A204.1 (cell line): ENCODE results near the gene CNOT3.
A peak's percentile ranks its signal among the peaks of the same experiment; 100 is the strongest.
"Not testable (repeated sequence)": the region's sequence is repeated elsewhere in the genome, so short reads cannot be mapped to it uniquely, and the experiment has no call there.

Experiments used
- FAIRE-seq: peaks from 2 replicates; lab custom pipeline; 2012; peaks lifted over from hg19 to GRCh38; lab: Jason Lieb, UNC

The CNOT3 gene

DNA sequence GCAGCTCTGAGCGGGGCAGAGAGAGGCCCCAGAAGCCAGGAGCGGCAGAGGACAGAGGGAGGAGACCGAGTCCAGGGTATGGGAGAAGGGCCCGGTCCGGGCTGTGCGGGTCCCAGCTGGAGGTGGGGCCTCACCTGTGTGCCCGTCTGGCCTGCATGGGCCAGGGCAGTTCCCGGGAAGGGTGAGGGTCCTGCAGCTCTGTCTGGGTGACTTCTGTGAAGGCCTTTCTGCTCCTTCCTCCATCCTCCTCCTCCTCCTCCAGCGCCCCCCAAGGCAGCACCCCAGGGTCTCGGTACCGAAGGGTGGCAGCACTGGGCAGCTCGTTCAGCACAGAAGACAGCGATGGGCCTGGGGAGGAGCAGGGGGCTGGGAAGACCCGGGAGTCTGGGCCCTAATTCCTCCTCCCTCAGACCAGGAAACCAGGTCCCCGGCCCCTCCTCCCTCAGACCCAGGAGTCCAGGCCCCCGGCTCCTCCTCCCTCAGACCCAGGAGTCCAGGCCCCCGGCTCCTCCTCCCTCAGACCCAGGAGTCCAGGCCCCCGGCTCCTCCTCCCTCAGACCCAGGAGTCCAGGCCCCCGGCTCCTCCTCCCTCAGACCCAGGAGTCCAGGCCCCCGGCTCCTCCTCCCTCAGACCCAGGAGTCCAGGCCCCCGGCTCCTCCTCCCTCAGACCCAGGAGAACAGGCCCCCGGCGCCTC is 34.3 kb downstream of the CNOT3 start:
- not testable (repeated sequence) for FAIRE-seq

GRCh38 chr19:54172471-54173358 is 35.2 kb downstream of the CNOT3 start, which contains the start of gene TMC4:
TMC4 (minus strand) TSS chr19:54173160; CDS start chr19:54173117, 43 bp downstream.
- no peak for FAIRE-seq

DNA sequence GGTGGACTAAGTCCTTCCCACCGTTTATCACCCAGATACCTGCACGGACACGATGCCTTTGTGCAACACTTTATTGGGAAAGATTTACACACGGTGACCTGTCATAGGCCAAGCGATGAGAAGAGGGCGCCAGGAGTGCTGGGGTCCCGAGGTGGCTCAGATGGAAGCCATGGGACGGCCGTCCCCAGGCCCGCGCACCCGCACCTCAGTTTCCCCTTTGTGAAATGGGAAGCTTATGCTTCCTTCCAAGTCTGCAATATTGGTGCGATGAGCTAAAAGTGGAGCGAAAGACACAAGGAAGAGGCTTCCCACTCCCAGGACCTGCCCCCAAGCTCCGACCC is 35.8 kb downstream of the CNOT3 start:
- FAIRE-seq, result no peak

DNA sequence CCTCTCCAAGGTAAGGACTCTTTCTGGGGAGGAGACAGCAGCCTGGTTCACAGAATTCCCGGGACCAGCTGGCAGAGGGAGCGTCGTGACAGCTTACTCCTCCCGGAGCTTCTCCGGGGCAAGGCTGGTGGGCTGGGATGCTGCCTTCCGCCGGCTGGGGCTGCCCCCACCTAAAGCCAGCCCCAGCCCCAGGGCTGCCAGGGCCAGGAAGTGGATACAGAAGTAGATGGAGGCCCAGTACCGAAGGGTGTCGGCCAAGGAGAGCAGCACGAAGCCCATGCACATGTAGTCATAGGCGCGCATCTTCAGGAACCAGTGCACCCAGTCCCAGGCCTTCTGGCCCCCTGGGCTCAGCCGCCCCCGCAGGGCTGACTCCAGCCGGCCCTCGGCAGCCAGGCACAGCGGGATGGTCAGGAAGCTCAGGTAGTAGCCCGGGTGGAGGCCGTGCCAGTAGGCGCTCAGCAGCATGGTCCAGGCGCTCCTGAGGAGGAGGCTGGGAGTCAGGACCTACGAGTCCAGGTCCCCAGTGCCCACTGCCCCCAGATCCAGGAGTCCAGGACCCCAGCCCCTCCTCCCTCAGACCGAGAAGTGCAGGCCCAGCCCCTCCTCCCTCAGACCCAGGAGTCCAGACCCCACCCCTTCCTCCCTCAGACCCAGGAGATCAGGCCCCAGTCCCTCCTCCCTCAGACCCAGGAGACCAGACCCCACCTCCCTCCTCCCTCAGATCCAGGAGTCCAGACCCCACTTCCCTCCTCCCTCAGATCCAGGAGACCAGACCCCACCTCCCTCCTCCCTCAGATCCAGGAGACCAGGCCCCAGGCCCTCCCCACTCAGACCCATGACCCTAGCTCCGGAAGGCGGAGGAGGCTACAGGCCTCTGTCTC is 36.6 kb downstream of the CNOT3 start:
- no peak for FAIRE-seq

DNA sequence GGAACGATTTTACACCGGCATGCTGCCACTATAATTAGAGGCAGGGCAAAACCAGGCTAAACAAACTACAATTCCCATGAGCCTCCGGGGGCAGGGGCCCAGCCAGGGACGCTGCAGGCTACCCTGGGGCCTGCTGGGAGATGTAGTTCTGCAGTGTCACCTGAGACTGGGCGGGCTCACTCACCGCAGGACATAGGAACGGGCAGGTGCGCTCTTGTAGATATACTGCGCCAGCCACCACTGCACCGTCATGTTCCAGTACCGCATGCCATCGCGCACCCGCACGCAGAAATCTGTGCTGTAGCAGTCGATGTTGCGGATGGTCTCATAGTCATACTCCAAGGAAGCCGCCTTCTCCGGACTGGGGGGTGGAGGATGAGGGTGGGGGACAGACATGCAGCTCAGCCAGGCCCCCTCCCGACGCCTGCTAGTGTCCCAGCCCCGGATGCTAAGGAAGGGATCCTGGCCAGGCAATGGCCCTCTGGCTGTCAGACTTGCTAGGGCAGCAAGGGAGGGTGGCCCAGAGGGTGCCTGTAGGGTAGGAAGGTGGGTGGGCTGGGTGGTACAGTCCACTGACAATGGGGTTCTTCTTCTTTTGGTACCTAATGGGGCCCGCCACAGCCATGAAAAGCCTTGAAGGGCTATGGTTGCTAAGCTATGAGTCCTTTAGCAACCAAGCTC is 41.2 kb downstream of the CNOT3 start:
- no peak for FAIRE-seq

- no peak for FAIRE-seq
Measured at GRCh38 chr19:54179262-54179852, 41.8 kb downstream of the CNOT3 start.

GRCh38 chr19:54179921-54180461 is 42.4 kb downstream of the CNOT3 start:
- FAIRE-seq, result peak; percentile 92

DNA sequence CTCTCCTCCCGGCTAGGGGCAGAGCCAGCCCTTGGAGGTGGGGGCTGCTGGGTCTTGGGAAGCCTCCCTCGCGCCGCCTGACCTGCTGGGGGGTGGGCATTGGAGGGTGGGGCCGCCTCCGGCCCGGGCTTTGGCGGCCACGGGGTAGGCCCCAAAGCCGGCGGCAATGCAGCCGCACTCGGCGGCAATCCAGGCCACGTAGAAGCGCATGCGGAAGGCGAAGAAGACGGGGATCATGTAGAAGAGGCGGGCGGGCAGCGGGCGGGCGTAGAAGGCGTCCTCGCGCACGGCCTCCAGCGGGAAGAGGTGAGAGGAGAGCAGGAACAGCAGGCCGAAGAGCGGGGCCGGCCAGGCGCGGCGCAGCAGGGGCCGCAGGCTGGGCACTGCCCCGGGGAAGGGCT is 43.1 kb downstream of the CNOT3 start:
- no peak for FAIRE-seq

GRCh38 chr19:54181894-54182293 is 44.3 kb downstream of the CNOT3 start:
- FAIRE-seq, result not testable (repeated sequence)

DNA sequence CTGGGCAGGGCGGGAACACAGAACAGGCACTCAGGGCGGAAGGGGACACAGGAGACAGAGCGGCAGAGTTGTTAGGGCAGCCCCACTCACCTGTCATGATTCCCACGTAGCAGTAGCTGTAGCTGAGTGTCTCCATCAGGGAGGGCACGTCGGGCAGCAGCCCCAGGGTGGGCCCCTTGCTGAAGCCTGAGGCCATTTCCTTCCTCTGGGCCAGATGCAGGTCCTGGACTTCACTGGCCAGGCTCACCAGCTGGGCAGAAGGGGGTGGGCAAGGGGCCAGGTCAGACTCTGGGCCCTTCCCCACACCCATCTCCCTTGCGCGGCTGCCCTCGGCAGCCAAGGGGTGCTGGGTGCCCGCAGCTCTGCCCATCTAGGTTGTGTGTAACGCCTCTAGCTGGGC is 45.9 kb downstream of the CNOT3 start:
- FAIRE-seq, result no peak

DNA sequence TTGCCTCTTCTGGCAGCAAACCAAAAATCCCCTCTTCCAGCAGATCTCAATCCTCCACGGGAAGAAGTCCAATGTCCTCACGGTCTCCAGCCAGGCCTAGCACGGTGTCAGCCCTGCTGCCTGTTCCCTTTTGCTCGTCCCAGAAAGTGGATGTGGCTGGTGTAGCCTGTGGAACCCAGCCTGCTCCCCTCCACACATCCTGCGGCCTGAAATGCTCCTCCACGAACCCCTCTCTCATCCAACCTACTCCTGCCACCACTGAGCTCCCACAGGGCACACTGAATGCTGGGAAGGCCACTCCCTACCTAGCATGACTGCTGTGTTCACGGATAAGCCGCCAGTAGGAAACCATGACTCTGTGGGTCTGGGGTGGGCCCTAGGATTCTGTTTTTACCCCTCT is 48.8 kb downstream of the CNOT3 start:
- FAIRE-seq, result no peak

- FAIRE-seq, result no peak
Measured at GRCh38 chr19:54186934-54187381, 49.4 kb downstream of the CNOT3 start.

- no peak for FAIRE-seq
Measured at GRCh38 chr19:54188215-54188871, 50.8 kb downstream of the CNOT3 start.

GRCh38 chr19:54189145-54189734 is 51.7 kb downstream of the CNOT3 start, which contains the start of gene MBOAT7:
MBOAT7 (minus strand) TSS chr19:54189580; CDS start chr19:54188508, 1,072 bp downstream.
- no peak for FAIRE-seq

DNA sequence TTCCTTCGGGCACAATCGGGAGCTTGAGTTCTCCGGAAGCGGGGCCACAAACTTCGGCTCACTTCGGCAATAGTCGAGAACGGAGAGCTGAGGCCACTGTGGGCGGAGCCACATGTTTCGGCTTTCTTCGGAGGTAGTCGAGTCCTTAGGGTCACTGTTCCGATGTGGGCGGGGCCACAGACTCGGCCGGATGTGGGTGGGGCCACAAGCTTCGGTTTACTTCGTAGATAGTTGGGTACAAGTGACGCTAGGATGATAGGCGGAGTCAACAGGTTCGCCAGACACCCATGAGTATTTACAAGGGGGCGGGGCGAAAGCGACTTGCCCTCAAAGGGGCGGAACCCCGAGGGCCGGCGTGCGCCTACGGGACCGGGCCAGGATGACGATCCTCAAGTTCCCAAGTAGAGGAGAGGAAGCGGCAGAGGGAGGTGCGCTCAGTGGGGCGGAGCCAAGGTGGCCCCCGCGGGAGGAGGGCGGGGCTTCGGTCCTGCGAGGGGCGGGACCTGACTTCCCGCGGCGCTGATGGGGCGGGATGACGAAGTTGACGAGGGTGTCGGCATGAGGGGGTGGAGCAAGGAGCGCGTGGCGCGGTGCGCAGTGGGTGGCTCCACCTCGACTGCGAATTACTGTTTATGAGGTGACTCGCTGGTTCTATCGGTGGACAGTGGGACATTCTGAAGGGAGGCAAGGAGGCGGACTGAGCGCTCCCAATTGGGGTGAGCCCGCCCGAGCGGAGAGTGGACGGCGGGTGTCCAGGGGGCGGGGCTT is 52.4 kb downstream of the CNOT3 start:
- FAIRE-seq, result peak; percentile 100

DNA sequence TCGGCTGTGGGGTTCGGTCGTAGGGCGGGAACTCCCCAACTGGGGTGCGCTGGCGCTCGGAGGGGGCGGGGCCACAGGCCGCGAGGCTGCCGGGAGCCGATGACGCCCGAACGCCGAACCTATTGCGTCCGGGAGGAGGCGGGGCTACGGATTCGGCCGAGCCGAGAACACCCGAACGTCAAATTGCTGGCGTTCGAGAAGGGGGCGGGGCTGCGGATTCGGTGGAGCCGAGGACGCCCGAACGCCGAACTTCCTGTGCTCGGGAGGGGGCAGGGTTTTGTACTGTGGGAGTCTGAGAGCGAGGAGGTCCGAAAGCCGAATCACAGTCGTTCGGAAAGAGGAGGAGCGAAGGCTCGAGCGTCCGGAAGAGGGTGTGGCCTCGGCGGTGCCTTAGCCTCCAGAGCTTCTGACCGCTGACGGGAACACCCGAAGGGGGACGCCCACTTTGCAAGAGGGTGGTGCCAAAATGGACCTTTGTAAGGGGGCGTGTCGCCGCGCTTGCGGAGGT is 53.0 kb downstream of the CNOT3 start:
- peak; percentile 99 for FAIRE-seq

- FAIRE-seq, result no peak
Measured at GRCh38 chr19:54191011-54191810, 53.6 kb downstream of the CNOT3 start, which contains the start of gene TSEN34. TSEN34 (plus strand) TSS chr19:54191308; CDS start chr19:54191365, 57 bp downstream.

DNA sequence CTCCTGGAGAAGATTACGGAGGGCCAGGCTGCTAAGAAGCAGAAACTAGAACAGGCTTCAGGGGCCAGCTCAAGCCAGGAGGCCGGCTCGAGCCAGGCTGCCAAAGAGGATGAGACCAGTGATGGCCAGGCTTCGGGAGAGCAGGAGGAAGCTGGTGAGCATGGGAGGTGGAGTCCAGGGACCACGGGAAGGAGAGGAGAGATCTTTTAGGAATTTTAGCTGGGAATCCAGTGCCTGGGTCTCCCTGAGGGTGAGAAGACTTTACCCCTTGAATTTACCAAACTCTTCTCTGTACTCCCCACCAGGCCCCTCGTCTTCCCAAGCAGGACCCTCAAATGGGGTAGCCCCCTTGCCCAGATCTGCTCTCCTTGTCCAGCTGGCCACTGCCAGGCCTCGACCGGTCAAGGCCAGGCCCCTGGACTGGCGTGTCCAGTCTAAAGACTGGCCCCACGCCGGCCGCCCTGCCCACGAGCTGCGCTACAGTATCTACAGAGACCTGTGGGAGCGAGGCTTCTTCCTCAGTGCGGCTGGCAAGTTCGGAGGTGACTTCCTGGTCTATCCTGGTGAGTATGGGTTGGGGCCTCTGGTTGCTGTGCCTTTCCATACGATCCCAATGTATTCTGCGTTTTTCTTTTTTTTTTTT is 54.4 kb downstream of the CNOT3 start:
- FAIRE-seq, result no peak
